ENCODE results near the gene NDUFS7.
"Not testable (repeated sequence)": the region's sequence is repeated elsewhere in the genome, so short reads cannot be mapped to it uniquely, and the experiment has no call there.

The NDUFS7 gene

GRCh38 chr19:1418951-1419738, 35.4 kb downstream of the NDUFS7 start:
- no peak for DNase-seq

- not testable (repeated sequence) for DNase-seq
Observed at GRCh38 chr19:1420085-1420484, 36.4 kb downstream of the NDUFS7 start.

GRCh38 chr19:1420590-1420989, 36.9 kb downstream of the NDUFS7 start:
- no peak for DNase-seq

GRCh38 chr19:1421218-1421957, 37.7 kb downstream of the NDUFS7 start:
- no peak for DNase-seq

- no peak for DNase-seq
Observed at GRCh38 chr19:1421958-1422305, 38.2 kb downstream of the NDUFS7 start.

GRCh38 chr19:1422360-1422759, 38.7 kb downstream of the NDUFS7 start:
- DNase-seq, result no peak

GRCh38 chr19:1422943-1423342, 39.2 kb downstream of the NDUFS7 start:
- DNase-seq, result no peak

GRCh38 chr19:1423436-1424191, 39.9 kb downstream of the NDUFS7 start:
- no peak for DNase-seq

- no peak for DNase-seq
Observed at GRCh38 chr19:1424192-1424955, 40.7 kb downstream of the NDUFS7 start.

GRCh38 chr19:1425102-1425837, 41.6 kb downstream of the NDUFS7 start:
- DNase-seq, result no peak

GRCh38 chr19:1425902-1426301, 42.2 kb downstream of the NDUFS7 start:
- no peak for DNase-seq

GRCh38 chr19:1426736-1427135, 43.0 kb downstream of the NDUFS7 start:
- DNase-seq, result no peak

- DNase-seq, result no peak
Observed at GRCh38 chr19:1427221-1427920, 43.7 kb downstream of the NDUFS7 start.

- DNase-seq, result no peak
Observed at GRCh38 chr19:1428738-1429391, 45.2 kb downstream of the NDUFS7 start.

GRCh38 chr19:1429750-1430149, 46.0 kb downstream of the NDUFS7 start:
- DNase-seq, result no peak

- no peak for DNase-seq
Observed at GRCh38 chr19:1430246-1430645, 46.5 kb downstream of the NDUFS7 start.

- DNase-seq, result no peak
Observed at GRCh38 chr19:1431759-1432506, 48.2 kb downstream of the NDUFS7 start.

- no peak for DNase-seq
Observed at GRCh38 chr19:1432507-1432887, 48.8 kb downstream of the NDUFS7 start.

- no peak for DNase-seq
Observed at GRCh38 chr19:1433119-1434039, 49.7 kb downstream of the NDUFS7 start.
